RPMI8226 (cell line): ENCODE data around the gene BOLA1.
"Not testable (repeated sequence)": the region's sequence is repeated elsewhere in the genome, so short reads cannot be mapped to it uniquely, and the experiment has no call there.

Experiments
- DNase-seq: peaks from one replicate; pipeline ENCODE4 v3.0.0-alpha.2; 2015

Gene BOLA1

DNA sequence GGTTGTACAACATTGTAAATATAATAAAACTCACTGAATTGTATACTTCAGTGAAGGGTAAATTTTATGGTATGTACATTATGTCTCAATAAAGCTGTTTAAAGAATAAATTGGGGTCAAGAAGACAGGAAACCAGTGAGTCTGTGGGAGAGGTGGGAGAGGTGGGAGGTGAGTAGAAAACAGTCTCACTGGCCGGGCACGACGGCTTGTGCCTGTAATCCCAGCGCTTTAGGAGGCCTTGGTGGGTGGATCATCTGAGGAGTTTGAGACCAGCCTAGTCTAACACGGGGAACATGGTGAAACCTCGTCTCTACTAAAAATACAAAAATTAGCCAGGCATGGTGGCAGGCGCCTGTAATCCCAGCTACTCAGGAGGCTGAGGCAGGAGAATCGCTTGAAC, 33.1 kb downstream of the BOLA1 start:
- no peak for DNase-seq

DNA sequence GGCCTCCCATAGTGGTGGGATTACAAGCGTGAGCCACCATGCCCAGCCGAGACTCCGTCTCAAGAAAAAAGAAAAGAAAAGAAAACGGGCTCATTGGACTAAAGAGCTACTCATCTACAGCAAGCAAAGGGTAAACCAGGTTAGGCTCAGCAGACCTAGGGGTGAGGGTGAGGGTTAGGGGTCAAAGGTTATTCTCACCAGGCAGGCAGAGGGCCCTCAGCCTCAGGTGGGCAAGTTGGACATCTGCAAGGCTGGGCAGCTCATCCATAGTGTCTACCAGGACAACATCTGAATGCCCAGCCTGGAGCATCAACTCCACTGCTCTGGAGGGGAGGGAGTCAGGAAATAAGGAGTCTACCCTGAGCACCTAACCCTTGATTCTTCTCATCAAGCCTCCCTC, 33.8 kb downstream of the BOLA1 start:
- no peak for DNase-seq

DNA sequence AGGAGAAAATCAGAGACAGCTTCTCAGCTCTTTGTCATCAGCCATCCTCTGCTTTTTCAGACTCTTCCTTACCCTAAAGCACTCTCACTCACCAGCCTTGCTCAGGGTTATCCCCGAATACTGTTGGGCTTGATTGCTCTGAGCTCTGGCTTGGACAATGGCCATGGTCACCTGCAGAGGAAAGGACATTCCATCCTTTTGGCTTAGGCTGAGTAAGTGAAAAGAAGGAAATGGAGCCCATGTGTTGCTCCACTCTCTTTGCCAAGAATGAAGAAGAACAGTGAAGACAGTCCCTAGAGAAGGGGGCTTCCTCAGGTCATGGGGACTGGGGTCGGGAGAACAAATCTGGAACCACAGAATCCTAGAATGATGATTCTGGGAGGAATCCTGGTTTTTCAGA, 35.0 kb downstream of the BOLA1 start:
- no peak for DNase-seq

DNA sequence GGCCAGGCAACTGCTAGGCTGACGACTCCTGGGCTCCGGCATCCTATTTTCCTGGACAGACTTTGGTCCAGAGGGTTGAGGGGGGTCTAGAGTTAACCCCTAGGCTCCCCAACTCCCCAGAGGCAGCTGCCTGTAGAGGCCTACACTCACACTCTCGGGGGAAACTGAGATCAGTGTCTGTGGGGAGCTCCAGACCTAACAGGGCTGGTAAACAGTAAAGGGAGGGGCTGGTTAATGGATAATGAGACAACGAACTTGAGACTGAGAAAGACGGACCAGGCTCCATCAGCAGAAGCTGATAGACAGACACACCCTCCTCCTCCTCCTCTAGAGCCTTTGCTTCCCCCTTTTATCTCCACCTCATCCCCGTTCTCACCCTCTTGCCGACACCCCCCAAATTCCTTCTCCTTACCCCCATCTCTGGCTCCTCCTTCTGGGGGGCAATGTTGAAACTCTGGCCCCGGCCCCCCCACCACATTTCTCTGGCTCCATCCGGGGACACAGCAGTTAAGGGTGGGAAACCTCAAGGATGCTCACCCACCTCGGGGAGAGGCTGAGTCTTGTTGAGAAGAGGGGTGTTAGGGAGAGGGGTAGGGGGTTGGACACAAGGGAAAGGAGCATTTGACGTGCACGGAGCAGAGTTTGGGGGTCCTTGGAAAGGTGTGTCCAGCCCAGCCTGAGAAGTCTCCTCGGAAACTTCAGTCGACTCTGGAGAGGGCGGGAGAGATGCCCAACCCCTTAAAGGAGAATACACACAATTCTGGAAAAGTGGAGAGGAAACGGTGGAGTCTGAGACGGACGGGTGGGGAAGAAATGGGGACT, 37.0 kb downstream of the BOLA1 start, which contains the start of gene MTMR11:
TSS of gene MTMR11 (minus strand) at position 710 of the 822 bp plus-strand sequence. CDS start at position 478, 232 bp downstream.
- no peak for DNase-seq

DNA sequence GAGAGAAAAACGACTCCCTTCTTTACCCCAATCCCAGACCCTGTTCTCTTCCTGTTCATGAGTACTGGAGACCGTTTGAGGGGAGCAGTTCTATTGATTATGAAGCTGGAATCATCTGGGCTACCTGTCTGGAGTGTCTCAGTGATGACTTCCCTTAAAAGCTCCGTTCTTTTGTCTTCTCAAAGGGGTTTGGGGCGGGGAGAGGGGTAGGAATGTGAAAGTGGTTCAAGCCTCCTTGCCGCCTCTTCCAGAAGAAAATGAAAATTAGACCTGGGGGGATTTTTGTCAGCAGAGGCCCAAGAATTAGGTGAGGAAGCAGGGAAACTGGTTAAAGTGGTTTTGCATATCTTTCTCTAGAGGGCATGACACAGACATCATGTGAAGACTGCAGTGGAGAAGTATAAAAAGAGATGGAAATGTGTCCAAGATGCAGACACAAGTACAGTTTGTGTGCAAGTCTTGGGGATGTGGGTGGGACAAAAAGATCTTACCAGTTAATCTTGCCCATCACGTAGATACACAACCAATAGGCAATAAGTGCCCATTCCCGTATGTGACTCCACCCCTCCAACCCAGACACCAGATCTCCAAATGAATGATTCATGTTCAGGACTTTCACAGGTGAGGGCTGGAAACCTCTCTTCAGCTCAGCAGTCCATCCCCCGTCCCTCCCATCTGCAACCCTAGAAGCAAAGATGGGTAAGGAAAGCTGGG, 37.8 kb downstream of the BOLA1 start:
- DNase-seq, result no peak

DNA sequence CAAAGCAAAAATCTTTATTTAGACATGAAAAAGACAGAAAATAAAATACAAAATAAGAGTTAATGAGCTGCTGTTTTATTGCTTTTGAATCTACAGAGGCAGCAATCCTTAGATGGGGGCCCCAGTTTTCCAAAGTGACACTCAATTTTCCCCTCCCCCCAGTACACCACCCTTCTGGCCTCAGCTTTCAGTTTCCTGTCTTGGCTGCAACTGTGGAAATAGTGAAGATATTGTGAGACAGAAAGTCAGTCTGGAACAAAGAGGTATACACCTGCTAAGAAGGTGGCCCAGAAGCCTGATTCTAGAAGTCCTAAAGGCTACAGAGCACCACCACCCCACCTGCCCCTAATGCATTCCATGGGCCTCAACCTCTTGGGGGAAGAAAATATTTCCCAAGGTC, 38.4 kb downstream of the BOLA1 start:
- peak; percentile 51 for DNase-seq

DNA sequence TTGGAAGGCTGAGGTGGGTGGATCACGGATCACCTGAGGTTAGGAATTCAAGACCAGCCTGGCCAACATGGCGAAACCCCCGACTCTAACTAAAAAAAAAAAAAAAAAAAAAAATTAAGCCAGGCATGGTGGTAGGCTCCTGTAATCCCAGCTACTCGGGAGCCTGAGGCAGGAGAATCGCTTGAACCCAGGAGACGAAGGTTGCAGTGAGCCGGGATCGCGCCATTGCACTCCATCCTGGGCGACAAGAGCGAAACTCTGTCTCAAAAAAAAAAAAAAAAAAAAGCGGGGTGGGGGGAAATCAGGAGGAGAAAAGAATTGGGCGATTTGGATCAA, 39.3 kb downstream of the BOLA1 start:
- DNase-seq, result not testable (repeated sequence)

DNA sequence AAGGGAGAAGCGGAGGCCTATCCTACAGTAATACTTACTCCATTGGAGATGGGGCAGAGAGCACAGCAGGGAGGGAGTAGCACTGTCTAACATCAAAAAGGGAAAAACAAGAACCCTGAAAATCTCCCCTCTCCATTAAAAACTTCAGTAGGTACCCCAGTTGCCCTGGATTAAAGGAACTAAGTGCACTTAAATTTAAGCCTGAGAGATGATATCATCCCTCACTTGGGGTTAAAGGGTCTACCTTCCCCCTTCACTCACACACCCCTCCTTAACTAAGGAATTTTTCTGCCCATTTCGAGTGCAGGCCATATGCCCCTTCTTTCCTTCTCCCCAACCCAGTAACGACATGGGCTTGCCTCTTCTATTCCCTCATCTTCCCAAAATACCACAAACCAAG, 41.1 kb downstream of the BOLA1 start:
- DNase-seq, result no peak

DNA sequence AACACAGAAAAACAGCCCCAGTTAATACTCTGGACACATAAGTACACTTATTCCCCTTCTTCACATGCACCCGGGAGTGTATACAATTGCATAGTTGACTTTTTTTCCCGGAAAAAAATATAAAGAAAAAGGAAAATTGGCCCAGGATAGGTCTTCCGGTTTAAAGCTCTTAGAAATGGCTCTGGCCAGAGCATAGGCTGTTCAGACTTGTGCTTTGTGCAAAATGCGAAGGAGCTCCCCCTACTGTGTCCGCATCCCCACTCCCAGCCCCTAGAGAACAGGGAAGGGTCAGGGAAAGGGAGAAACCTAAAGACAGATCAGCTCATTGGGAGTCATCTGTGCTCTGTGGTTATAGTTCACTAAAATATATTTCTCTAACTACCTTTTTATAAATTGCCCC, 42.8 kb downstream of the BOLA1 start:
- no peak for DNase-seq

DNA sequence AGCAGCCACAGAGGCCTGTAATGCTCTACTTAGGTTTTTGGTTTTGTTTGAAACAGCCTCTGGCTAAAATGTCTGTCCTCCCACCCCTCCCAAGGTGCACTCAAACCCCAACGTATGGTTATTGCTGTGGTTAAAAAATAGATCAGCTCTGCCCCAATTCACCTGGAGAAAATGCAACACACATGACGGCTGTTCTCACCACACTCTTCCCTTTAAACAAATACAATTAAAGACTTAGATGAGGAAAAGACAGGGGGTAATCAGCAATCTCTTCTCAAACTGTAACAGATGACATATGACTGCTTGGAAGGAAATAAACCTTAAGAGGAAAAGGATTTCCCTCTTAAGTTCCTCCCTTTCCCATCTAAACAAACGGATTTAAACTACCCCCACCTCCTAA, 43.5 kb downstream of the BOLA1 start:
- DNase-seq, result no peak

DNA sequence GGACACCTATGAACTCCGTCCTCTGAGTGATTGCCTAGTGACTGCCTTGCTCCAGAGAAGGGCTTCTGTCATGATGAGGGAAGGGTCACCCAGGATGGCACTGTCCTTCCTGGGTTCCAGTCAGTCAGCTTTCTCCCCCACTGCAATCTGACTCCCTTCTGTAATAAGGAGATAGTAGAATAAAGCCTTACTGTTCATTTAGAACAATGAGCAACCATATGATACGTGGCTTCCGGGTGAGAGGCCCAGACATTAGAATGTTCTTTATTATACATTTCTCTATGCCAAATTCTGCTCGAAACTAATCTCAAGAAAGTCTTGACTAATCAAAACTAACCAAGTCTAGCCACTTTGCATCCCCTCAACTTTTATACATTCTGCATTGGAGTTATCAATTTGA, 45.8 kb downstream of the BOLA1 start:
- DNase-seq, result no peak

DNA sequence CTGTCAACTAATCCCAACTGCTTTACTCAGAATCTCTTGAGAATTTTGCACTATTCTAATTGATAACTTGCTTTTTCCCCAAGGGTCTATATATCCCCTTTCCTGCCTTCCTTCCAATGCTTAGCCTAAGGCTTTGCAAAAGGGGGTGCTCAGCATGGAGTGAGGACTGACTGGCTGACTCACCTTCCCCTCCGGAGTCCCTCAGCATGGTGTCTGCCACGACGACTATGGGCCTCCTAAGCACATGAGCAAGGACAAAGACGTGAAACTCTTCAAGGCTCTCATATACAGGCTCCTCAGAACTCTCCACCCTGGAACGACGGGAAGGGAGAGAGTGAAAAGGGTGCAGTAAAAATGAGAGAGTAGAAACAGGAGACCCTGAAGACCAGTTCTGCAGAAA, 50.5 kb downstream of the BOLA1 start:
- DNase-seq, result no peak
